HG03442 (cell line): ENCODE measurements around the gene RNASE3.
"Not testable (repeated sequence)": the region's sequence is repeated elsewhere in the genome, so short reads cannot be mapped to it uniquely, and the experiment has no call there.

ENCODE experiments used
- ATAC-seq: cut with Tn5 transposase; IDR thresholded peaks from one replicate; pipeline ENCODE4 v1.9.1; 2021; ENCODE audit warnings: mild to moderate bottlenecking, moderate library complexity; ENCODE audit not compliant: unreplicated experiment

RNASE3 gene

GRCh38 chr14:20910822-20911221 lies 19.6 kb downstream of the RNASE3 start:
- ATAC-seq: not testable (repeated sequence)

GRCh38 chr14:20919038-20919756 lies 28.0 kb downstream of the RNASE3 start:
- not testable (repeated sequence) for ATAC-seq

GRCh38 chr14:20923766-20924297 lies 32.6 kb downstream of the RNASE3 start:
- not testable (repeated sequence) for ATAC-seq

GRCh38 chr14:20934148-20934762 lies 43.1 kb downstream of the RNASE3 start:
- no peak for ATAC-seq

GRCh38 chr14:20935303-20935984 lies 44.3 kb downstream of the RNASE3 start:
- ATAC-seq: no peak
